Osteoblast (primary cell): Measurements from ENCODE around the gene ERVMER34-1. TPM values are rescaled to one million over a fixed set of nuclear protein-coding genes. Genes with fewer than 3 reads are reported as not detected.

Source experiments
- DNase-seq: peaks from one replicate; pipeline ENCODE4 v3.0.0; 2011; ENCODE audit warnings: low spot score, mixed read lengths; ENCODE audit not compliant: insufficient read length; ENCODE audit errors: missing footprints
- H2AFZ ChIP-seq: 2 replicates; pipeline ENCODE4 v1.6.0; 2011; ENCODE audit warnings: mild to moderate bottlenecking, low read length
- H3K27ac ChIP-seq: 2 replicates; pipeline ENCODE4 v1.5.1; 2011; ENCODE audit warnings: mild to moderate bottlenecking, low read depth, low read length, moderate library complexity
- H3K27me3 ChIP-seq: 2 replicates; pipeline ENCODE4 v1.6.0; 2012; ENCODE audit warnings: mild to moderate bottlenecking, control low read depth, inconsistent platforms, low read length, moderate library complexity; ENCODE audit not compliant: insufficient read depth
- H3K36me3 ChIP-seq: 2 replicates; pipeline ENCODE4 v1.5.1; 2011; ENCODE audit warnings: mild to moderate bottlenecking, low read length, control low read depth, moderate library complexity; ENCODE audit not compliant: insufficient read depth
- H3K4me1 ChIP-seq: 2 replicates; pipeline ENCODE4 v1.5.1; 2011; ENCODE audit warnings: mild to moderate bottlenecking, low read length, control low read depth, moderate library complexity; ENCODE audit not compliant: insufficient read depth
- H3K4me2 ChIP-seq: 2 replicates; pipeline ENCODE4 v1.6.0; 2011; ENCODE audit warnings: mild to moderate bottlenecking, low read length; ENCODE audit not compliant: insufficient read depth
- H3K4me3 ChIP-seq: fragments of 200-600 bp; sonication (generic); 3 replicates; pipeline ENCODE4 v1.5.1; 2012; ENCODE audit warnings: mild to moderate bottlenecking, low read length, inconsistent platforms; ENCODE audit not compliant: insufficient read depth
- H3K79me2 ChIP-seq: 2 replicates; pipeline ENCODE4 v1.6.0; 2012; ENCODE audit warnings: mild to moderate bottlenecking, low read length, control low read depth, inconsistent platforms; ENCODE audit not compliant: insufficient read depth
- H3K9me3 ChIP-seq: 2 replicates; pipeline ENCODE4 v1.5.1; 2011; ENCODE audit warnings: low read depth, low read length, control low read depth
- H4K20me1 ChIP-seq: 2 replicates; pipeline ENCODE4 v1.6.0; 2012; ENCODE audit warnings: mild to moderate bottlenecking, low read length, control low read depth; ENCODE audit not compliant: insufficient read depth
- total RNA-seq: library from RNA; depleted of rRNA; stranded (reverse); fragments of >200 nt; gene quantifications from 2 replicates; pipeline ENCODE4 v1.2.3, GENCODE V29; 2012
- TF ChIP-seq, protein P1 (sequence below): IDR thresholded peaks from 2 replicates; pipeline ENCODE4 v1.5.1; 2011; ENCODE audit warnings: mild to moderate bottlenecking, low read depth, low read length, moderate library complexity; ENCODE audit errors: extremely low read depth

The ERVMER34-1 gene
- total RNA-seq, 1 donor, result not detected

DNA sequence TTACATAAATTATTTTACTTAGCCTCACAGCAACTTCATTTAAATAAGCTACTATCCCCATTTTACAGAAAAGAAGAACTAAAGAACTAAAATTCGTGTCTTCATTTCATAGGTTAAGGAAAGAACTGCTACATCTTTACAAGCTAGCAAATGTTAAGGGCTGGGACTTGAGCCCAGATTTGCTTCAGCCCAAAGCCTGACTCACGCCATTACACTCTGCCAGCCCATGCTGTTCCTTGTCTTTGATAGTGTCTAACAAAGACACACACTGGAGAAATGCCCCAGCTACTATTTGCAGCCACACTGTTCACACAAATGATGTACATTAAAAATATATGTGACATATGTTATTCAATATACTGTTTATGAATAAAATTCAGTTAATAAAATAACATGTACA, 29.0 kb upstream of the ERVMER34-1 start:
- DNase-seq, result peak; percentile 54
- Histone ChIP-seq H3K27me3 (peaks cover 4% of the 10 kb centered on the region), H2AFZ (no peak overlapping the region), H3K79me2 (no peaks in the 10 kb centered on the region), H4K20me1 (no peaks in the 10 kb centered on the region), H3K4me1 (no peaks in the 10 kb centered on the region), H3K9me3 (no peaks in the 10 kb centered on the region), H3K36me3 (no peaks in the 10 kb centered on the region), H3K4me3 (no peak overlapping the region), H3K4me2 (no peak overlapping the region), H3K27ac (no peak overlapping the region)
- TF ChIP-seq, protein P1, sequence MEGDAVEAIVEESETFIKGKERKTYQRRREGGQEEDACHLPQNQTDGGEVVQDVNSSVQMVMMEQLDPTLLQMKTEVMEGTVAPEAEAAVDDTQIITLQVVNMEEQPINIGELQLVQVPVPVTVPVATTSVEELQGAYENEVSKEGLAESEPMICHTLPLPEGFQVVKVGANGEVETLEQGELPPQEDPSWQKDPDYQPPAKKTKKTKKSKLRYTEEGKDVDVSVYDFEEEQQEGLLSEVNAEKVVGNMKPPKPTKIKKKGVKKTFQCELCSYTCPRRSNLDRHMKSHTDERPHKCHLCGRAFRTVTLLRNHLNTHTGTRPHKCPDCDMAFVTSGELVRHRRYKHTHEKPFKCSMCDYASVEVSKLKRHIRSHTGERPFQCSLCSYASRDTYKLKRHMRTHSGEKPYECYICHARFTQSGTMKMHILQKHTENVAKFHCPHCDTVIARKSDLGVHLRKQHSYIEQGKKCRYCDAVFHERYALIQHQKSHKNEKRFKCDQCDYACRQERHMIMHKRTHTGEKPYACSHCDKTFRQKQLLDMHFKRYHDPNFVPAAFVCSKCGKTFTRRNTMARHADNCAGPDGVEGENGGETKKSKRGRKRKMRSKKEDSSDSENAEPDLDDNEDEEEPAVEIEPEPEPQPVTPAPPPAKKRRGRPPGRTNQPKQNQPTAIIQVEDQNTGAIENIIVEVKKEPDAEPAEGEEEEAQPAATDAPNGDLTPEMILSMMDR, result no peak

DNA sequence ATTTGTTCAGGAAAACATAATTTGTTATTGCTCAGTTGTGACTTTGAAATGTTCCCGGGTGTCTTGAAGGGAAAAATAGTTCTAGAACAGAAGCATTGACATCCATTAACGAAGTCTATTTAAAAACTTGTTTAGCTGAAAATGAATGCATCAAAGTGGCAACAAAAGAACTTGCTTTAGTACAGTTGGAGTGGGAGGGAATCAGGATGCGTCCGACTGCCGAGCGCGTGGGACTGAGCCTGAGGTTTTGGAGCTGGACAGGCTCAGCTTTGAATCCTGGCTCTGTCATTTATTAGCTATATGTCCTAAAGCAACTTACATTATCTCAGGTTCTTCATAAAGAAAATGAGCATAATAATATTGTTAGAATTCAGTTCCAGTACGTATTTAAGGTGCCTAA, 9.0 kb upstream of the ERVMER34-1 start:
- TF ChIP-seq, protein P1, result no peak
- Histone ChIP-seq H3K4me3 (no peak overlapping the region), H2AFZ (no peak overlapping the region), H3K27me3 (no peaks in the 10 kb centered on the region), H3K27ac (no peak overlapping the region), H3K9me3 (no peaks in the 10 kb centered on the region), H3K36me3 (no peaks in the 10 kb centered on the region), H3K4me2 (no peak overlapping the region), H3K79me2 (no peaks in the 10 kb centered on the region), H4K20me1 (no peaks in the 10 kb centered on the region), H3K4me1 (no peaks in the 10 kb centered on the region)
- DNase-seq, result peak; percentile 26

DNA sequence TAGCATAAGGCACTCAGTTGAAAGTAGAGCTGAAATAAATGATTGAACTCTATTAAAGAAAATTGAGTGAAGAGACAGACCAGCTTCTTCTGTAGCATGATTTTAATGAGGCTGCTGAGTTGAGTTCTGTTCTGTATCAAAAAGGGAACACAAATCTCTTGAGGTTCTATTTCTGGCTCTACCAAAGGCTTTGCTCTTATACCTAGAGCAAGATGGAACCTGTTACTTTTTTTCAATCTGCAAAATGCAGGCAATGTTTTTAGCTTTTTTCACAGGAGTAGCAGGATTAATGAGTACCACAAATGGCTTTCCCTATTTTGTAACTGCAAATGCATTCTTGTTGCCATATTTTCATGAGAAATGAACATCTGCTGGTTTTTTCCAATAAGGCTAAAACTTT, 4.2 kb upstream of the ERVMER34-1 start:
- Histone ChIP-seq H3K9me3 (no peaks in the 10 kb centered on the region), H3K4me3 (no peak overlapping the region), H3K4me2 (no peak overlapping the region), H3K79me2 (no peaks in the 10 kb centered on the region), H3K36me3 (no peaks in the 10 kb centered on the region), H3K27ac (no peak overlapping the region), H2AFZ (no peak overlapping the region), H4K20me1 (no peaks in the 10 kb centered on the region), H3K27me3 (peaks cover 12% of the 10 kb centered on the region), H3K4me1 (no peaks in the 10 kb centered on the region)
- no peak for DNase-seq
- TF ChIP-seq, protein P1, result no peak

DNA sequence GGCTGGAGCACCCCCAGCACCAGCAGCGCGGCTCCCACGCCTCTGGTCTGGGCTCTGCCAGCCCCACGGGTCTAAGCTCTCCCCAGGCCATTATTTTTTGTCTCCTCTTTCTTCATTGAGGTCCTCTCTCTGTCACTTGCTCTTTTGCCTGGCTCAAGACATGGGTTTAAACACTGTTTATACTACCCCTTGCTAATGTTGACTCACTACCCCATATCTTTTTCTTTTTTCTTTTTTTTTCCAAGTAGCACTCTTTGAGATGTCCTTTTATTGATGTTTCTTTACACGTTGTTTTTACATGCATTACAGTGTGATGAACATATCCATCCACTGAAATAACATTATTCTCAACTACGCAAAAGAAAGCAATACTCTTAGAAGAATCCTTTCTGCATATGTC, 1.7 kb upstream of the ERVMER34-1 start:
- no peak overlapping the region for H3K4me3 ChIP-seq
- H3K9me3 ChIP-seq, result no peaks in the 10 kb centered on the region
- TF ChIP-seq, protein P1, result no peak
- H4K20me1 ChIP-seq, result no peaks in the 10 kb centered on the region
- peaks cover 16% of the 10 kb centered on the region for H3K27me3 ChIP-seq
- H3K79me2 ChIP-seq, result no peaks in the 10 kb centered on the region
- no peak overlapping the region for H3K27ac ChIP-seq
- H3K4me1 ChIP-seq, result no peaks in the 10 kb centered on the region
- no peak overlapping the region for H2AFZ ChIP-seq
- peak; percentile 66 for DNase-seq
- H3K4me2 ChIP-seq, result no peak overlapping the region
- H3K36me3 ChIP-seq, result no peaks in the 10 kb centered on the region
